ENCODE results near the gene NR3C2.
"Not testable (repeated sequence)": the region's sequence is repeated elsewhere in the genome, so short reads cannot be mapped to it uniquely, and the experiment has no call there.

NR3C2 gene

DNA sequence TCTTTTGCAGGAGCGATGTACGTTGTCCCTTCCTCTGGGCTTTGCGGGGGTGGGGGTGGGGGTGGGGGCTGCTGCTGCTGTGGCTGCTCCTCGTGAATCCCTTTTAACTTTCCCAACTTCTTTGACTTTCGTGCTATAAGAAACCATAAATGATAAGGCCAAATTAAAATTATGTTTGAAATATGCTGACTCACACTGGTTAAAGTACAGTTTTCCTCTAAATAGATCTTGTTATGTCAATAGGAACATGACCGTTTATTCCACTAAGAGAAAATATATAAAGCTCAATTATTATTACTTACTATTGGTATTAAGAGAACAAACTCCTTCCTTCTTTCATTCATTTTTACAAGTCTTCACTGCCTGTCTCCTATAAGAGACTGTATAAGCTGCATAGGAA, 287.4 kb downstream of the NR3C2 start:
- no peak for DNase-seq

DNA sequence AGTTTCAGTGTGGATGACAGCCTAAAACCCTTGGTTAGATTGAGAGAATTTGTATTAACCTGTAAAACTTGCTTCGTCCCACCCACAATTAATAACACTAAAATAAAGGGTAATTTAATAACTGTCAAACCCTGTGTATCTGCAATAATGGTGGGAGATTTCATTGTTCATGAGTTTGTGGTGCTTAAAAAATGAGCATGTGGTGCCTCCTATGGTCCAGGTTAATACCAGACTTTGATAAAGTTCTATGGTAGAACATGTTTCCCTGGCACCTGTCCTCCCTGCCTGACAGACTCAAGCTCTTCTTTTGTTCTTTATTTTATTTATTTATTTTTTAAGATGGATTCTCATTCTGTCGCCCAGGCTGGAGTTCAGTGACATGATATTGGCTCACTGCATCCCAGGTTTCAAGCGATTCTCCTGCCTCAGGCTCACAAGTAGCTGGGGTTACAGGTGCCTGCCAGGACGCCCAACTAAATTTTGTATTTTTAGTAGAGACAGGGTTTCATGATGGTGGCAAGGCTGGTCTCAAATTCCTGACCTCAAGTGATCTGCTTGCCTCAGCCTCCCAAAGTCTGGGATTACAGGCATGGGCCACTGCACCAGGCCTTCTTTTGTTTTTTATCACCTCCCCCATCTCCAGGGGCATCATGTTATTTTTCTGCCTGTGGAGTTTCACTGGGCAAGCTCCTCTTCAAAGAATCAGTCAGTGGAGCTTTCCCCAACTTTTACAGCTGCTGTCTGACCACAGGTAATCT, 289.2 kb downstream of the NR3C2 start:
- DNase-seq: no peak

DNA sequence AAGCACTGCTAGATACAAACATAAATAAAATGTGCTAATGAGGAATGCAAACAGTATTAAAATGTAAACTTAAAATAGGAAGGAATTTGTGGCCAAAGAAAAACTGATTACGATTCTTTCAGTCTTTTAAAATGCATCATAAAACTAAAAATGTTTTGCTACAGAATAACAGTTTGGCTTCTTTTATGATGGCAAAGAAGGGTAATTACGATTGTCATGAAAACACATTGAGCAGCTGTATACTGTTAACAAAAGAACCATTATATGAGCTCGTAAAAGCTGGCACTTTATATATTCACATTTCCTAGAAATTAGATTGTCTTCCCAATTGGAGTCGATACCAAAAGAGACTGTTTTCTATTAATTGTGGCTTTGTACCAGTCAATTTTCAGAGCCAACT, 290.4 kb downstream of the NR3C2 start:
- DNase-seq: no peak

DNA sequence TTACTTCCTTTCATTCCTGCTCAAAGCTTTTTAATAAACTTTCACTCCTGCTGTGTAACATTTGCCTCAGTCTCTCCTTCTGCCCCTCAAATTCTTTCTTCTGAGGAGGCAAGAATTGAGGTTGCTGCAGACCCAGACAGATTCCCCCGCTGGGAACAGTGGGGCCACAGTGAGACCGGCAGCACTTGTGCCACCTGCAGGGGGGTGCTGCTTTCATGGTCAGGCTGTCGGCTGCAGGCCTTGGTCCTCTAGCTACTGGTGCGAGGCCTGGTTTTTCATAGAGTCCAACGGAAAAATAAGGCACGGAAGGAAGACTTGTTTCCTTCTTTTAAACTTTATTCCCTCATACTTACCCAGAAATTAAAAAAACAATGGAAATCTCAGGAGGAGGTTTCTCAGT, 296.7 kb downstream of the NR3C2 start:
- DNase-seq: no peak

DNA sequence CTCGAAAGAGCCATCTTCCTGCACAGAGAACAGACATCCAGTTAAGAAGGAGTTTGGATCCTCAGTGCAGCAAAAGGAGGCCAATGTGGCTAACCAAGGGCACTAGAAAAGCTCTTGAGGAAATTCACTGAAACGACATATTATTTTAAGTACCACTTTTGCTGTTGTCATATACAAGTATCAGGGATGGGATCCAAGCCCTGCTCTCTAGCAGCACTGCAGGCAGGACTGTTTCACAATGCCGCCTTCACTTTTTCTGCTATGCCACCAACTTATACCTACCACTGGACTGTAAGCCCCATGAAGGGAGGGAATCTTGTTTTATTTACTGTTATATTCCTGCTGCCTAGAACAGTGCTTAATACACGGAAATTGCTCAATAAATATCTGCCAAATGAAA, 299.0 kb downstream of the NR3C2 start:
- no peak for DNase-seq

DNA sequence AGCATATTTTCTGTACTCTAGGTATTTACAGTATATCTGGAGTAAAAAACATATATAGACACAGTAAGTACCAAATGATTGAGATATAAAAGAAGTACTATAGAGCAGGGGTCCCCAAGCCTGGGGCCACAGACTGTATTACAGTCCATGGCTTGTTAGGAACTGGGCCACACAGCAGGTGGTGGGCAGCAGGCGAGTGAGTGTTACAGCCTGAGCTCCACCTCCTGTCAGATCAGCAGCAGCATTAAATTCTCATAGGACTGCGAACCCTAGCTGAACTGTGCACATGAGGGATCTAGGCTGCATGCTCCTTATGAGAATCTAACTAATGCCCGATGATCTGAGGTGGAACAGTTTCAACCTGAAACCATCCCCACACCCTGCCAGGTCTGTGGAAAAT, 300.7 kb downstream of the NR3C2 start:
- DNase-seq: no peak

DNA sequence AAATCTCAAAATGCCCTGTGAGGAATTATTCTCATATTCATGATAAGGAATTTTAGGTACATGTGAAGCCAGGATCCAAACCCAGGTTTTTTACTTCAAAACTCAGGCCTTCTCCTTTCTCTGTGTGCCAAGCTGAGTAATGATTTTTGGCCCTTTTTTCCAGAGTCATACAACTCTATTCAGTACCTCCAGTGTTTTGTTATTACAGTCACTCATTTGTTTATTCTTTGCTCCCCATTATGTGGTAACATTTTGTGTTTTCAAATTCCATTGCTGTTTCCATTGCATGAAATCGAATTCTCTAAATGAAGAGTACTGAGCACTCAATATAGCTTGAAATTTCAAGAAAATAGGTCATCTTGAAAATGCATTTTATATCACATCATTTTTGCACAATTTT, 315.4 kb downstream of the NR3C2 start:
- no peak for DNase-seq

DNA sequence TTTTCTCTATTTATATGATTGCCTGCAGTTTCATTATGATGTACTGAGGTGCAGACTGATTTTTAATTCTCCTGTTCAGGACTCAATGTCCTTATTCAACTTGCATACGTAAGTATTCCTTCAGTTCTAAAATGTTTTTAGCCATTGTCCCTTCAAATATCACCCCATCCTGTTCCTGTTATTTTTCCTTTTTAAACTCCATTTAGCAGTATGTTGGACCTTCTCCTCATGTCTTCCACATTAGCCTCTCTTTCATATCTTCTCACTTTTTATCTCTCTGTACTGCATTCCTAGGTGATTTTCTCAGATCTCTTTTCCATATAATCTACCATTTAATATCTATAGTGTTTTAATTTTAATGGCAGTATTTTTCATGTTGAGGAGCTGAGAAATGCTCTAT, 317.7 kb downstream of the NR3C2 start:
- no peak for DNase-seq

DNA sequence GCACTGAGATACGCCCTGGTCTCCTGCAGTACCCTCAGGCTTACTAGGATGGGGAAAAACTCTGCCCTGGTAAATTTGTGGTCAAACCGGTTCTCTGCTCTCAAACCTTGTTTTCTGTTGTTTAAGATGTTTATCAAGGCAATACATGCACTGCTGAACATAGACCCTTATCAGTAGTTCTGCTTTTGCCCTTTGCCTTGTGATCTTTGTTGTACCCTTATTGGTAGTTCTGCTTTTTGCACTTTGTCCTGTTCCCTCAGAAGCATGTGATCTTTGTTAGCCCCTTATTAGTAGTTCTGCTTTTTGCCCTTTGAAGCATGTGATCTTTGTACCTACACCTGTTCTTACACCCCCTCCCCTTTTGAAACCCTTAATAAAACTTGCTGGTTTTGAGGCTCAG, 319.1 kb downstream of the NR3C2 start:
- DNase-seq: not testable (repeated sequence)

DNA sequence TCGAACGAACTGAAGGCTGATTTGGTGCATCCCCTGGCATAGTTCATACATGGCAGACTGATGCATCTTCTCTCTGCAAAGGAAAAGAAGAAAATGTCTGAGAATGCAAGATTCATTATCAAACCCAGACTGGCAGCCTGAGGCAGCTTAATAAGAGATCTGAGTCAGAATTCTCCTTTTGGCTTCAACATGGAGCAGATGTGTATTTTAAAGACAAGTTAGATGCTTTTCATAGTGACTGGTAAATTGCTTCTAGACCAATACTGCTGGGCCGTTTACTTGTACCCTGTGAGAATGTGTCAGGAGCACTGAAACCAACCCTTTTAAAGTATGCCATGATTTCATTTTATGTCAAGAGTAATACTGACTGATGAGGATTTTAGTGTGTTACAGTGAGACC, 322.0 kb downstream of the NR3C2 start:
- no peak for DNase-seq

DNA sequence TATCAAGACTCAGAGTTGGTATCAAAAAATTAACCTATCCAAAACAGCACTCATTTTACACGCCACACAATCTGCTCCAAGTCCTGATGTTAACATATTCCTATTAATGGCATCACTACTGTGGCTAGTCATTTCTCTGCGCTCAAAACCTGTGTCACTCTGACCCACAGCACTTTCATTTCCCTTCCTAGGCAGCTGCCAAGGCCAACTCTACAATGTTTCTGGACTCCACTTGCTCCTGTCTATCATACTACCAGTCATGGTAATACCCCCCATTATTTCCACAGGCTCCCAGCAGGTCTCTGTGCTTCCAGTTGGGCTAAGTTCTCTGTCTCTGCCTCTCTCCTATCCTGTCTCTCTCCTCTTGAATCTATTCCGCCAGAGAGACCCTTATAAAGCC, 323.6 kb downstream of the NR3C2 start:
- DNase-seq: no peak

DNA sequence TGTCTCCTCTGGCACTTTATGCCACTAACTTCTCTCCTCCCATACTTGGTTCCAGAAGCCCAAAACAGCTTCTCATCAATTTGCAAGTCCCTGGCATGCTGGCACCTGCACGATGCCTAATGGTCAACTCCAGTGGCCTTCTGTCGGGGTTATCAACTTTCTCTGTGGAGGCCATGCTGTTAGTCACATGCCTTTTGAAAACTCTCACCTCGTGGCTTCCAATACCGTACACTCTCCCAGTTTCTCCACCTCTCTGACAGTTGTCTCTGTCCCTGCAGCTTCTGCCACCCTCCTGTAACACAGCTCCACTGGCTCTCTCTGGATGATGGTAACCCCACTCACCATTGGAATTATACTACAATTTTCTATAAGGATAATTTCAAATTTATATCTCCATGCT, 324.0 kb downstream of the NR3C2 start:
- no peak for DNase-seq

DNA sequence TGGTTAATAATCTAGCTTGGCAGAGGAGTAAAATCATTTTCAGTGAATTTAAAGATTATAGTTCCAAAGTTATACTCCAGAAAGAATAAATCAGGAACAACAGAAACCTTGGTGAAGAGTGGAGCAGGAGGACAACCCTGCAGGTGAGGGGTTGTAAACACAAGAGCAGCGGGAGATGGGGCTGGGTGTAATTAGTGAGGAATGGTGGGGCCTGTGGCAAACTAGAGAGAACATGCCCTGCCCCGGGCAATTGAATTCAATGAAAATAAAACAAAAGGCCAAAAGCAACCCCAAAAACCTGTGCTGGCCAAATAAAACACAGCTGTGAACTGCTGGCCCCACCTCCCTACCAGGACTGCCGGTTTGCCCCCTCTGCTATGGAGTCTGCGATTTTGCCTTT, 325.2 kb downstream of the NR3C2 start:
- no peak for DNase-seq

DNA sequence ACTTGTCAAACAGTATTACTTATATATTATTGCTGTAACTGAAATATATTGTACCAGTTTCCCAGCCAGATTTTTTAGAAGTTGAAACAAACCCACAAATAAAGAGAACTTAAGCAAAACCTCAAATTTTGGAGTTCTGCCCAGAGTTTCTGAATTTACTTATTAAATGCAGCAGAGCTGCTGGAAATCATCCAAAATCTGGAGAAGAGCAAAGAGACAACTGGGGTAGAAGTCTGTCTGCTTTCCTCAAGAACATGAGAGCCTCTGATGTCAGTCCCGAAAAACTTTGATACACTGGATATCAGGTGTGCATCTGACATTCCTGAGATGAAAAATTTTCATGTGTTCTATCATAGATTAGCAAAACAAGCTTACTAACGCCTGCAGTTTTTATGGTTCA, 325.9 kb downstream of the NR3C2 start:
- no peak for DNase-seq

DNA sequence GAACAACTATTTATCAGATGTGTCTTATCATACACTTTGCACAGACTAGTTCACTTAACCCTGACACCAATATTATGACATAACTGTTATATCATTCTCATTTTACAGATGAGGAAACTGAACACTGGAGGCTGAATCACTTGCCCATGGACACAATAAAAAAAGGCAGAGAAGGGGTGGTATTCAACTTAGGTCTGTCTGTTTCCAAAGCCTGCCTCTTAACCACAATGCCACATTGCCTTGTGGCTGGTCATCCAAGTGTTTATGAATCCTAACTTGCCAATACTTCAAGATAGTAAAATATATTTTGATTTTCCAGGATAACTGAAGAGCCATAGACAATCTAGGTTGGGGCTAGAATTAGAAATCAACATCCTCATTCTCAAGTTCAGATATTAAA, 327.8 kb downstream of the NR3C2 start:
- DNase-seq: no peak

DNA sequence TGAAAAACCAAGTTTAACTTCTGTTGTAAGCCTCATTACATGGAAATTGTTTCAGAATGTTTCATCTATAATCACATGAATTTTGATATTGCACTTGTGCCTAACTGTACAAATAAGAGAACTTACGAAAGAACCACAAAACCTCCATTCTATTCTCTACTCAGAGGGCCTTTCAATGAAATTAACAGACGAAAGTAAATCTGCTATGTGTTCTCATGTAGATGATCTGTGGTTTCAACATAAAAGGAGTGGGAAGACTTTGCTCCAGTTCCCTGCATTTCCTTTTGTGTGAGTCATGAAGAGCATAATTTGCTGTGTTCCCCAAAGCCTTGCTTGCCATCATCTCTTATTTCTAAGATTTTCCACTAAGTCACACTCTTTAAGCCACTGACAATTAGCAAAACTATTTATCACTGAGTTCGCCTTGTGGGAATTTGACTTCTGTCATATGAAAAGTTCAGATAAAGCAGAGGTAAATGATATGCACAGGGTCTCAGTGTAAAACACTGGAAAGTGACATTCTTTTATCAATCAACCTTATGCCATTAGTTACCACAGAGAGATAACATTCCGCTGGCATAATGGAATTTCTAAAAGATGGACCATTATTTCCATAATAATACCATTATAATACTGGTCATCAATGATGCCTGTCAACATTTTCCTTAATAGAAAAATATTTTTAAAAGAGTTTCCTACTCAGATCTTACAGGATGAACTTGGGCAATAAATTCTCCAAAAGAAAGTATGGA, 329.8 kb downstream of the NR3C2 start:
- no peak for DNase-seq

DNA sequence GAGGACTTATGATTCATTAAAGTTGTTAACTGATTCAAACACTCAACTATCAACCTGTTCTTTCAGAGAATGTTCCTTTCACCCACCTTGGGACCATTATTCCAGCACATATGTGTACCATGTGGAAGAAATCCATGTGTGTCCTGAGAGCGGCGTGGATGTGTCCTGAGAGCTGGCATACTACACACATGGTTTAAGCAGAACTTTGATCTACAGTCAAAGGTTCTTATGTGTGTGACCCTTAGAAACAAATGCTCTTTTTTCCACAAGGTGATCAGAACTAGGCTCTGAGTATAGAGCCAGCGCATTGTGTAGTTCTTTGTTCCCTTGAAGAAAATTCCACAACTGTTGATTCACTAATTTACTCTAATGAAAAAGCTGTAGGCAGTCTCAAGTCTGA, 332.0 kb downstream of the NR3C2 start:
- no peak for DNase-seq

DNA sequence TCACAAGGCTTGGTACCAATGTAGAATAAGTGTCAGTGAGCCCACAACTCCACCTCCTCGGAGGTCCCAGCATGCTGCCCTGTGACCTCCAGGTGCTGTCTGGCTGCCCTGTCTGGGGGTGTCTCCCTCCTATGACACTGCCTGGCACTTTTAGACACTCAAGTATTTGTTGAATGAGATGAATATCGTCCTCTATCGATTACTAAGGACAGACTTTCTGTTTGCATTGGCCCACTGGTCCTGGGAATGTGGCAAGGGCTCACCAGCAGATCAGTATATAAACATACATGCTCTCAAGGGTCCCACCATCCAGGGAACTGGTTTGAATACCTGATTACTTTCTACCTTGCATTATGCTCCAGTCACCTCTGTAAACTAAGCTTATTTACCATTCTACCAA, 333.0 kb downstream of the NR3C2 start:
- DNase-seq: no peak

DNA sequence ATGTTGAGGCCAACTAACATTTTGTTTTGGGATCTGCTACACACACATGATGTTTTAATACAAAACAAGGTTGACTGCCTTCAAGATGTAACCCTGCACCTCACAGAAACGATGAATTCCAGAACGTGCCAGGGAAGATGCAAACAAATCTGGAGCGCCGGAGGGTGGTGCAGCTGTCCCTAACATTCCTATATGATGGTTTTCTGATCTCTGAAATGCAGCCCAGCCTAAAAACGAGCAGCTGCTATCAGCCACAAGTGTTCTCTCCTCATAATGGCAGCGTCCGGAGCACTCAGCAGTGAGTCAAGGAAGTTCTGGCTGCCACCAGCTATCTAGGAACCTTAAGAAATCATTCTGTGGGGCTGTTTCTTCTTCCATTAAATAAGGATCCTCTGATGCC, 333.4 kb downstream of the NR3C2 start:
- DNase-seq: no peak

DNA sequence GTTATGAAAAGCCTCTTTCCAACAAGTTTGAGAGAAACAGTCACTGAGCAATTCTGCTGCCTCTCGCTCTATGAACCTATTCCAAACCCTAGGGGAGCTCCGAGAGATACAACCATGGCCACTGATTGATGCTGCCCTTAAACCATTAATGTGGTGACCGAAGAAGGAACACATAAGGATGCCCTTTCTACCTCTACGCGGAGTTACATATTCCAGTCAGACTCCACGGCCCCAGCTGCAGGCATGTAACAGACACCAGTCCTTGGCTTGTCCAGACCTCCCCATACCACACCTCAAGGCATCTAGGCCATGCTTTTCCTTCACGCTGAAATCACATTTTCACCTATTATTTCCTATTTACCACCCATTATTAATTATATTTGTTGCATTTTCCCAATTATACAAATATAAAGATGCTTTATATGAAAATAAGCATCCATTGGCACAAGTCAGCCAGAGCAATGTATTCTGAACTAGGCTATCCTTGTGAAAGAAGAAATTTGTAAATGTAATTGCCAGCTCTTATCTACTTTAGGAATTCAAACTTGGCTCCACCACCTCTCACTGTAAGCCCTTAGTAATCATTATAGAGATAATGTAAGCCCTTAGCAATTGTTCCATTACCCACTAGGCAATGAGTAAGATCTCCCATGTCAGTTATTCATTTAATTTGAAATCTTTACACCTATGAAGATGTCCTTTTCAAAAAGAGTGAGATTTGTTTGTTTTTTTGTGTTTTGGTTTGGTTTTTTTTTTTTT, 338.4 kb downstream of the NR3C2 start:
- no peak for DNase-seq

DNA sequence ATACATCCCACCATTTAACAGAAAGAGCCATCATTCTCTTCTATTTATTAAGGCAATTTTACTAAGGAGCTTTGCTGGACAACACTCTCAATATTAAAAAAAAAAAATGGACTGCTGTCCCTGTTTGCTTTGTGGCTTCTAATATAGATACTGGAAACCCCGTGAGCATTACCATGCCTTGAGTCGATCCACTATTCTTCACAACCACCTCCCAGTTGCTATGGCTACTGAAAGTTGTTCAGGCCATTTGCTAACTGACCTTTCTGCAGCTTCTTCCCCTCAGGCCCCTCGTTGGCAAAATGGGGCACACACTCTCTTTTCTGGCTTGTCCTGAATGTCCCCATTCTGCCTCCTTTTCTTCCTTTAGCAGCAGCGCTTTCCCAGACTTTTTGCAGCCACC, 340.4 kb downstream of the NR3C2 start:
- no peak for DNase-seq

DNA sequence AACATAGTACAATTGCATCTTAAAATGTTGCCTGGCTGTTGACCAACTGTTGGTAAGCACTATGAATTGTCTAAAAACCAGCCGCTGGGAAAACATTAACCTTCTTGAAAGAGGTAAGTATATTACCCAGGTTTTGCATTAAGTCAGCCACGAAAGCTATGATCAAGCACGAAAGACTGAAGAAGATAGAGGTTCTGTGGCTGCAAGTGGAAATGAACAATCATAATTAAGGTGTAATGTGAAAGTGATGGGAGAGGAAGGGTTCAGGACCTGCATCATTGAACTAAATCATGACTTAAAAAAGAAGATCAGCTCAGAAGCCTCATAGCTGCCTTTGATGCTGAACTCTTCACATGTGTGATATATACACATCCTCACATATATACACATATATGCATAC, 341.0 kb downstream of the NR3C2 start:
- DNase-seq: no peak

DNA sequence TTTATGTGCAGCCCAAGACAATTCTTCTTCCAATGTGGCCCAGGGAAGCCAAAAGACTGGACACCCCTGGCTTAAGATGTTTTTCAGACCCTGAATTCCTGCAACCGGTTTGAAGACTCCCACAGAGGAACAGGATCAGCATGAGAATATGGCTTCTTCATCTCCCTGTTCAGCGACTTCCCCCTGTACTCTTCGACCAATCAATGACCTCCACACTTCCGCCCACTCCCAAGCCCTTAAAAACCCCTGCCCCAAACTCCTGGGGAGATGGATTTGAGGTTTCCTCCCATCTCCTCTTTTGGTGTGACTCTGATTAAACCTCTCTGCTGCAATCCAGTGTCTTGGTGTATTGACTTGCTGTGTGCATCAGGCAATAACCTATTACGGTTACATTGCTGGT, 344.4 kb downstream of the NR3C2 start:
- DNase-seq: no peak

DNA sequence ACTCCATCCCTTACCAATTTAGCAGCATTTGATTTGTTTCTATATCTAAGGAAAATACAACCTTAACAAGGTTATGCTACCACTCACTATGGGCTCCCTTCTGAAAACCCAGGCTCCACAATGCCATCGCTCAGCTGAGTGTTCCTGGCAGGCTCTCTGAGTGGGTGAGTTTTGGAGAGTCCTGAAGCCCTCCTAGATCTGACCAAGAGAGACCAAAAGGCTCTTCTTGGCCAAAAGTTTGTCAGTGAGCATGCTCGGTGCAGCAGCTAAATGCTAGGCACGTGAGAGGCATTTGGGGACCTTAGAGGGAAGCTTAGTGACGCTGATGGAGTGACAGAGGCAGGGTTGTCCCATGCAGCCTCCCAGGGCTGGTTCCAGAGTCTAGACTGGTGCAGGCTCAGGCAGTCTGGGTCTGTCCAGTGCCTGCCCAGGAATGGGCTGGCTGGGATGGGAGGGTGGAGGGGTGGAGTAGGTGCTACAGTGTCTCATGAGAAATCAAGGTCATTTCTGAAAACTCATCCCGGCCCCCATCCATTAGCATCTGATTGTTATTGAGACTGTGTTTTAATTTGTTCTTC, 346.8 kb downstream of the NR3C2 start:
- DNase-seq: no peak

Data from SHP77 (cell line).